GM12878 (cell line): Measurements from ENCODE around the gene CELSR1. TPM values are rescaled to one million over a fixed set of nuclear protein-coding genes. Genes with fewer than 3 reads are reported as not detected.

ENCODE experiments used
- ATAC-seq: fragments of 200-7000 bp; cut with Tn5 transposase; 3 replicates; pipeline ENCODE4 v1.9.1; 2020; ENCODE audit warnings: mild to moderate bottlenecking, moderate library complexity
- BruUV-seq: library from RNA; stranded (reverse); fragments of 400-500 nt; replicated peaks from 2 replicates; lab custom pipeline; 2021; lab: Mats Ljungman, UMichigan
- CTCF ChIA-PET: fragments of 300-600 bp; sonication (Branson Sonifier 250); formaldehyde crosslinking; extraction: SDS; loops from one replicate; lab custom pipeline; 2021; ENCODE audit warnings: inconsistent platforms; lab: Yijun Ruan, JAX
- POLR2A ChIA-PET: fragments of 350-600 bp; formaldehyde crosslinking; extraction: SDS; loops from one replicate; lab custom pipeline; 2021; ENCODE audit warnings: inconsistent platforms; lab: Charles Lee
- RAD21 ChIA-PET: fragments of 300-600 bp; sonication (Branson Sonifier 250); formaldehyde crosslinking; loops from one replicate; lab custom pipeline; 2023; ENCODE audit warnings: antibody characterized with exemption; ENCODE audit not compliant: unreplicated experiment; lab: Charles Lee
- SMC1A ChIA-PET: fragments of 300-600 bp; sonication (Branson Sonifier 250); formaldehyde crosslinking; loops from one replicate; lab custom pipeline; 2023; ENCODE audit not compliant: unreplicated experiment, uncharacterized antibody; lab: Charles Lee
- DNase-seq: peaks from one replicate; pipeline ENCODE4 v3.0.0-alpha.2; 2011; ENCODE audit warnings: low read depth, low spot score
- FAIRE-seq: peaks from 3 replicates; lab custom pipeline; 2011; peaks lifted over from hg19 to GRCh38; lab: Jason Lieb, UNC
- H2AFZ ChIP-seq: 2 replicates; pipeline ENCODE4 v1.6.0; 2011; ENCODE audit warnings: low read depth, low read length, control low read depth; ENCODE audit not compliant: control insufficient read depth
- H3K27ac ChIP-seq: 2 replicates; pipeline ENCODE4 v1.5.1; 2011; ENCODE audit warnings: control low read depth; ENCODE audit not compliant: control insufficient read depth, insufficient read depth
- H3K27me3 ChIP-seq, 2 experiments: replicated peaks in 1 of 2; 2 replicates each; pipeline versions ENCODE4 v1.6.0 to v1.6.1; 2011; ENCODE audit warnings: low read length in 1 of 2; ENCODE audit not compliant: control insufficient read depth in 2 of 2, insufficient read depth in 2 of 2
- H3K36me3 ChIP-seq, 2 experiments: 2 replicates each; pipeline ENCODE4 v1.5.1; 2011; ENCODE audit warnings: low read length in 1 of 2; ENCODE audit not compliant: control insufficient read depth in 2 of 2, insufficient read depth in 2 of 2
- H3K4me1 ChIP-seq: 2 replicates; pipeline ENCODE4 v1.6.1; 2011; ENCODE audit warnings: mild to moderate bottlenecking, low read length, moderate library complexity, mixed read lengths; ENCODE audit not compliant: control insufficient read depth, insufficient read depth
- H3K4me2 ChIP-seq: 2 replicates; pipeline ENCODE4 v1.6.0; 2011; ENCODE audit warnings: control low read depth; ENCODE audit not compliant: control insufficient read depth, insufficient read depth
- H3K4me3 ChIP-seq: fragments of 200-600 bp; sonication (generic); 2 replicates; pipeline ENCODE4 v1.5.1; 2016
- H3K79me2 ChIP-seq: 2 replicates; pipeline ENCODE4 v1.6.0; 2011; ENCODE audit warnings: low read length; ENCODE audit not compliant: control insufficient read depth, insufficient read depth
- H3K9ac ChIP-seq: 2 replicates; pipeline ENCODE4 v1.8.0; 2011; ENCODE audit warnings: low read length, control low read depth, mixed read lengths; ENCODE audit not compliant: control insufficient read depth, insufficient read depth
- H3K9me3 ChIP-seq: replicated peaks from 3 replicates; pipeline ENCODE4 v1.5.1; 2011; ENCODE audit warnings: mild to moderate bottlenecking, low read length; ENCODE audit not compliant: control insufficient read depth, insufficient read depth
- H4K20me1 ChIP-seq: 2 replicates; pipeline ENCODE4 v1.6.0; 2011; ENCODE audit not compliant: control insufficient read depth, insufficient read depth
- BRCA1 ChIP-seq: IDR thresholded peaks from 2 replicates; pipeline ENCODE4 v1.6.1; 2011; ENCODE audit warnings: low read depth, low read length, improper control_type of control experiment
- CTCF ChIP-seq, 3 experiments: IDR thresholded peaks in 2 of 3; conservative IDR thresholded peaks in 1 of 3; 2 replicates each; pipeline ENCODE4 v1.5.1; 2011; ENCODE audit warnings: low read depth in 3 of 3, low read length in 3 of 3, mild to moderate bottlenecking in 3 of 3, control low read depth in 2 of 3, moderate library complexity in 2 of 3, inconsistent platforms in 1 of 3, mixed read lengths in 1 of 3; ENCODE audit not compliant: control insufficient read depth in 2 of 3, insufficient read depth in 1 of 3; ENCODE audit errors: extremely low read depth in 1 of 3
- IKZF2 ChIP-seq, 2 experiments: fragments of 450-650 bp; IDR thresholded peaks; 2 replicates each; pipeline ENCODE4 v1.6.1; 2017; ENCODE audit warnings: mild to moderate bottlenecking in 2 of 2, moderate library complexity in 2 of 2
- IRF4 ChIP-seq: IDR thresholded peaks from 2 replicates; pipeline ENCODE4 v1.6.1; 2011; ENCODE audit warnings: low read depth, low read length
- KAT2A ChIP-seq: conservative IDR thresholded peaks from 2 replicates; pipeline ENCODE4 v1.6.1; 2011; ENCODE audit warnings: low read depth, low read length; ENCODE audit not compliant: control insufficient read depth
- PBX3 ChIP-seq: IDR thresholded peaks from 2 replicates; pipeline ENCODE4 v1.6.1; 2011; ENCODE audit warnings: mild to moderate bottlenecking, low read depth, low read length, moderate library complexity; ENCODE audit not compliant: insufficient replicate concordance
- POU2F2 ChIP-seq: IDR thresholded peaks from 3 replicates; pipeline ENCODE4 v1.6.1; 2011; ENCODE audit warnings: low read depth, mild to moderate bottlenecking, low read length, borderline replicate concordance
- RAD21 ChIP-seq: IDR thresholded peaks from 2 replicates; pipeline ENCODE4 v1.6.1; 2011; ENCODE audit warnings: mild to moderate bottlenecking, low read depth, low read length, moderate library complexity; ENCODE audit not compliant: insufficient read depth
- SMC3 ChIP-seq: IDR thresholded peaks from 2 replicates; pipeline ENCODE4 v1.6.1; 2011; ENCODE audit warnings: low read length, improper control_type of control experiment, borderline replicate concordance
- SREBF2 ChIP-seq: IDR thresholded peaks from 2 replicates; pipeline ENCODE4 v1.6.1; 2012; ENCODE audit warnings: mild to moderate bottlenecking, low read length
- USF2 ChIP-seq: IDR thresholded peaks from 2 replicates; pipeline ENCODE4 v1.6.1; 2011; ENCODE audit warnings: low read depth, low read length, improper control_type of control experiment, borderline replicate concordance
- ZBTB11 ChIP-seq: fragments of 450-650 bp; formaldehyde crosslinking; IDR thresholded peaks from 2 replicates; pipeline ENCODE4 v1.5.0; 2022; ENCODE audit warnings: mild to moderate bottlenecking, missing genetic modification characterization
- WGBS: methylation state at CpG from one replicate; pipeline ENCODE4 v1.1.6; 2016; ENCODE audit warnings: low lambda C conversion rate; ENCODE audit not compliant: insufficient replicate concordance, insufficient coverage; ENCODE audit errors: missing lambda C conversion rate; 5-methylcytosine and 5-hydroxymethylcytosine counted together
- in situ Hi-C: fragments of 300-500 bp; cut with MboI; formaldehyde crosslinking; loops from 9 replicates; pipeline ENCODE4 v1.14.3; 2018; ENCODE audit warnings: mixed read lengths
- intact Hi-C: fragments of 100-400 bp; cut with micrococcal nuclease; formaldehyde crosslinking; loops from one replicate; pipeline ENCODE4 v1.14.2; 2022; ENCODE audit not compliant: unreplicated experiment
- polyA plus RNA-seq, 11 experiments: library from polyadenylated mRNA; depleted of rRNA in 4 of 11; unstranded in 6 of 11; stranded (reverse) in 5 of 11; fragments of >200 nt; fragmentation: Nextera tagmentation in 4 of 11; fragmentation: Illumina TruSeq in 1 of 11; extraction: Ambion mirVana in 4 of 11; extraction: Trizol in 1 of 11; gene quantifications; 1 replicate in 1 of 11; 2 replicates in 10 of 11; pipeline versions ENCODE4 v1.2.1 to v1.2.3, GENCODE V29; 2011 to 2016; ENCODE audit warnings: inconsistent platforms in 2 of 11, missing spikeins in 2 of 11, low read depth in 1 of 11
- total RNA-seq, 4 experiments: library from RNA; depleted of rRNA in 3 of 4; stranded (reverse); fragments of >200 nt in 3 of 4; fragmentation: Illumina TruSeq in 1 of 4; extraction: Trizol in 1 of 4; gene quantifications; 2 replicates each; pipeline versions ENCODE4 v1.2.1 to v1.2.3, GENCODE V29; 2013 to 2021

CELSR1 gene
- total and polyA plus RNA-seq, 10 of the 15 experiments (the other 5 are each of a cell fraction or from before 2014, with no cell fraction given), result 0.05 to 1.7 (median 0.35) TPM; not detected in 2

- in situ Hi-C loops, result loop anchor here (5.0 kb wide), 1 partner anchor 175 kb away; no protein-coding TSS in a partner anchor
- Histone ChIP-seq H3K36me3 (no peaks in the 10 kb centered on the region), H3K4me3 (no peak overlapping the region), H3K4me2 (peak overlapping the region; percentile 60; the same call in 1 of the 2 replicates), H3K9me3 (no peaks in the 10 kb centered on the region; the same call in 2 of the 3 replicates), H3K27me3 (no peaks in the 10 kb centered on the region), H3K79me2 (no peaks in the 10 kb centered on the region), H3K27ac (no peak overlapping the region), H4K20me1 (no peaks in the 10 kb centered on the region), H3K4me1 (no peaks in the 10 kb centered on the region), H2AFZ (peak overlapping the region; percentile 39), H3K9ac (no peak overlapping the region)
- intact Hi-C loops, result loop anchor here (1.0 kb wide), 1 partner anchor 175 kb away; no protein-coding TSS in a partner anchor
- peak; percentile 98 for FAIRE-seq
- 29% methylated on average over 19 of the region's 19 CpGs for WGBS
- POLR2A ChIA-PET, result interaction anchor here (0.5 kb wide), 1 partner anchor 170 kb away, joined by 3 read pairs; no protein-coding TSS in a partner anchor
- DNase-seq, result no peak
- peak; percentile 93 for ATAC-seq
- CTCF ChIA-PET, result interaction anchor here (0.6 to 3.2 kb wide), 33 partner anchors 12 to 412 kb away, joined by 3 to 141 read pairs (median 4); partner anchors contain the start of gene TRMU
- RAD21 ChIA-PET, result interaction anchor here (0.6 to 3.0 kb wide), 11 partner anchors 16 to 325 kb away, joined by 3 to 56 read pairs (median 3); no protein-coding TSS in a partner anchor
- BruUV-seq, result no TSS peak
- SMC1A ChIA-PET, result interaction anchor here (0.6 to 2.6 kb wide), 12 partner anchors 18 to 205 kb away, joined by 3 to 44 read pairs (median 4); no protein-coding TSS in a partner anchor
- peak; percentile 89 to 99 (median 92); a peak in 5 of 6 replicates for TF ChIP-seq CTCF (IDR thresholded peaks at IDR 0.05 in 2 of 3, conservative IDR thresholded peaks at IDR 0.05 in 1 of 3; ENCODE audit: control insufficient read depth in 2 of 3, extremely low read depth in 1 of 3, insufficient read depth in 1 of 3, low read depth in 3 of 3, low read length in 3 of 3)
- TF ChIP-seq PBX3, result no peak
- no peak for TF ChIP-seq ZBTB11
- TF ChIP-seq POU2F2, result no peak
- peak; percentile 92 for TF ChIP-seq SMC3
- no peak for TF ChIP-seq IKZF2 (IDR thresholded peaks at IDR 0.05)
- no peak for TF ChIP-seq KAT2A
- TF ChIP-seq BRCA1, result no peak
- TF ChIP-seq IRF4, result 0 out of 2 replicates have a peak, but pooled peaks have one; percentile 66
- no peak for TF ChIP-seq USF2
- TF ChIP-seq RAD21, result peak; percentile 74
- TF ChIP-seq SREBF2, result no peak
These were observed 169.7 kb downstream of the CELSR1 start for GRCh38 chr22:46367707-46368191.
